HS-5 (cell line): ENCODE results near the gene KRTAP9-3.
"Not testable (repeated sequence)": the region's sequence is repeated elsewhere in the genome, so short reads cannot be mapped to it uniquely, and the experiment has no call there.

Experiments
- DNase-seq: peaks from one replicate; pipeline ENCODE4 v3.0.0-alpha.2; 2012; ENCODE audit warnings: low read depth

KRTAP9-3 gene, protein sequence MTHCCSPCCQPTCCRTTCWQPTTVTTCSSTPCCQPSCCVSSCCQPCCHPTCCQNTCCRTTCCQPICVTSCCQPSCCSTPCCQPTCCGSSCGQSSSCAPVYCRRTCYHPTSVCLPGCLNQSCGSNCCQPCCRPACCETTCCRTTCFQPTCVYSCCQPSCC

GRCh38 chr17:41232399-41233105, at the start of gene KRTAP9-3:
Gene KRTAP9-3 (plus strand): TSS chr17:41232449. CDS start chr17:41232502, 53 bp downstream.
- not testable (repeated sequence) for DNase-seq

GRCh38 chr17:41184480-41184961, 47.7 kb upstream of the KRTAP9-3 start, which contains the start of gene KRTAP4-1:
Gene KRTAP4-1 (minus strand): TSS chr17:41184911. CDS start chr17:41184854, 57 bp downstream.
- no peak for DNase-seq

- no peak for DNase-seq
These were observed 47.2 kb upstream of the KRTAP9-3 start for GRCh38 chr17:41185001-41185400.

DNA sequence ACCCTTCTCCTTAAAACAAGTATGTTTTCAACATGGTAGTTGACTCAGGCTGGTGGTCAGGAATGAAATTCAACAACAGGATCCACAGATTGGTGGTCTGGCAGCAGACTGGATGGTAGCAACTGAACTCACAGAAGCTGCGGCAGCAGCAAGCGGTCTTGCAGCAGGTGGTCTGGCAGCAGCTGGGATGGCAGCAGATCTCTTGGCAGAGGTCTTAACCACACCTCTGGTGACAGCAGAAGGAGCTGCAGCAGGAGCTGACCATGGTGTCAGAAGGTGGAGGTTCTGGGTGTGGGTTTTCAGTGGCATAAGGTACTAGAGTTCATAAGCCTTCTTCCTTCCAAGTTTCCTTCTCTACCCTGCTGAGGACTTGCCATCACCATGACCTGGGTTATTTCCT, 45.4 kb upstream of the KRTAP9-3 start:
- no peak for DNase-seq

DNA sequence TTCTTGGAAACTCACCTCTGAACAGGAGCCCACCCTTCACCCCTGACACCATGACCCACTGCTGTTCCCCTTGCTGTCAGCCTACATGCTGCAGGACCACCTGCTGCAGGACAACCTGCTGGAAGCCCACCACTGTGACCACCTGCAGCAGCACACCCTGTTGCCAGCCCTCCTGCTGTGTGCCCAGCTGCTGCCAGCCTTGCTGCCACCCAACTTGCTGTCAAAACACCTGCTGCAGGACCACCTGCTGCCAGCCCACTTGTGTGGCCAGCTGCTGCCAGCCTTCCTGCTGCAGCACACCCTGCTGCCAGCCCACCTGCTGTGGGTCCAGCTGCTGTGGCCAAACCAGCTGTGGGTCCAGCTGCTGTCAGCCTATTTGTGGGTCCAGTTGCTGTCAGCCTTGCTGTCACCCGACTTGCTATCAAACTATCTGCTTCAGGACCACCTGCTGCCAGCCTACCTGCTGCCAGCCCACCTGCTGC, 42.4 kb upstream of the KRTAP9-3 start, which contains the start of gene KRTAP9-1:
KRTAP9-1 (plus strand) TSS at position 51 of the 482 bp plus-strand sequence; CDS start at position 51, 0 bp downstream.
- not testable (repeated sequence) for DNase-seq

- DNase-seq, result no peak
These were observed 41.9 kb upstream of the KRTAP9-3 start for GRCh38 chr17:41190328-41190727.

DNA sequence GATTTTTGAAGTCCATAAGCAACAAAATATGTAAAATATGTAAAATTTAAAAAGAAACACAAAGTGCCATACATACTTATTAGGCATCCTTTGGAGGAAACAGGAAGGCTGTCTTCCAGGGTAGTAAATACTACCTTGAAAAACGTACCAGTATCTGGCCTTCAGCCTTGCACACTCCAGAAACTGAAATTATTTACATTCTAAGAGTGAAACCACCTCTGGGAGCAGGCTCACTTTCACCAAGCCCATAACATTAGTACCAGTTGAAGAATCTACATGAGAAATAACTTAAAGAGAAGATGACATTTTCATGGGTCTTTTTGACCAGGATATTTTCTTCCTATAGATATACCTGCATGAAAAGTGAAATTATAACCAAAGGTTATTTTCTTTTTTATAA, 36.2 kb upstream of the KRTAP9-3 start:
- no peak for DNase-seq

- DNase-seq, result no peak
These were observed 32.7 kb upstream of the KRTAP9-3 start for GRCh38 chr17:41199421-41200078.

GRCh38 chr17:41211845-41212466, 20.3 kb upstream of the KRTAP9-3 start:
- DNase-seq, result peak; percentile 30

- no peak for DNase-seq
These were observed 19.6 kb upstream of the KRTAP9-3 start for GRCh38 chr17:41212524-41213169.

GRCh38 chr17:41215681-41216080, 16.6 kb upstream of the KRTAP9-3 start:
- no peak for DNase-seq

GRCh38 chr17:41223821-41224220, 8.4 kb upstream of the KRTAP9-3 start:
- no peak for DNase-seq

DNA sequence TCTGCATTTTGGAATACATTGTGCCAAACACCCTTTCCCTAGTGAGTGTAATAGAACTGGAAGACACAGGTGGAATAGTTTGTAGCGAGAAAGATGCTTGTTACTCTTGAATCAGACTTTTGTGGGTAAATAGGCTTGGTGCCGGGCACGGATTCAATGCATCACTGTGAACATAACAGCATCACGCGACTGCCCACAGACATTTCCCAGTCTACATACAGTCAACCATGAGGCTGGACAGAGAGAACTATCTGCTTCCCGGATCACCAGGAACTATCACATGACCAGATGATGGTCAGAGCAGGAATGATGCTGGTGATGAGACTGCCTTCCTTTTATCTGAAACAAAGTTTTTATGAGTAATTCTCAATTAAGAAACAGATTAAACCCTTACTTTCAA, 6.2 kb upstream of the KRTAP9-3 start:
- DNase-seq, result no peak

DNA sequence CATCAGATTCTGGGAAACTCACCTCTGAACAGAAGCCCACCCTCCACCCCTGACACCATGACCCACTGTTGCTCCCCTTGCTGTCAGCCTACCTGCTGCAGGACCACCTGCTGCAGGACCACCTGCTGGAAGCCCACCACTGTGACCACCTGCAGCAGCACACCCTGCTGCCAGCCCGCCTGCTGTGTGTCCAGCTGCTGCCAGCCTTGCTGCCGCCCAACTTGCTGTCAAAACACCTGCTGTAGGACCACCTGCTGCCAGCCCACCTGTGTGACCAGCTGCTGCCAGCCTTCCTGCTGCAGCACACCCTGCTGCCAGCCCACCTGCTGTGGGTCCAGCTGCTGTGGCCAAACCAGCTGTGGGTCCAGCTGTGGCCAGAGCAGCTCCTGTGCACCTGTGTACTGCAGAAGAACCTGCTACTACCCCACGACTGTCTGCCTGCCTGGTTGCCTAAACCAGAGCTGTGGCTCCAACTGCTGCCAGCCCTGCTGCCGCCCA, 5.6 kb upstream of the KRTAP9-3 start, which contains the start of gene KRTAP9-2:
KRTAP9-2 (plus strand) TSS at position 51 of the 498 bp plus-strand sequence; CDS start at position 58, 7 bp downstream.
- DNase-seq, result not testable (repeated sequence)

GRCh38 chr17:41230094-41230493, 2.2 kb upstream of the KRTAP9-3 start:
- DNase-seq, result no peak

- DNase-seq, result no peak
These were observed 518 bp upstream of the KRTAP9-3 start for GRCh38 chr17:41231731-41232130.

- not testable (repeated sequence) for DNase-seq
These were observed 4.9 kb downstream of the KRTAP9-3 start for GRCh38 chr17:41237116-41237515.

- DNase-seq, result not testable (repeated sequence)
These were observed 5.7 kb downstream of the KRTAP9-3 start, which contains the start of gene KRTAP9-8 for GRCh38 chr17:41237949-41238437. Gene KRTAP9-8 (plus strand): TSS chr17:41237999. CDS start chr17:41238052, 53 bp downstream.

DNA sequence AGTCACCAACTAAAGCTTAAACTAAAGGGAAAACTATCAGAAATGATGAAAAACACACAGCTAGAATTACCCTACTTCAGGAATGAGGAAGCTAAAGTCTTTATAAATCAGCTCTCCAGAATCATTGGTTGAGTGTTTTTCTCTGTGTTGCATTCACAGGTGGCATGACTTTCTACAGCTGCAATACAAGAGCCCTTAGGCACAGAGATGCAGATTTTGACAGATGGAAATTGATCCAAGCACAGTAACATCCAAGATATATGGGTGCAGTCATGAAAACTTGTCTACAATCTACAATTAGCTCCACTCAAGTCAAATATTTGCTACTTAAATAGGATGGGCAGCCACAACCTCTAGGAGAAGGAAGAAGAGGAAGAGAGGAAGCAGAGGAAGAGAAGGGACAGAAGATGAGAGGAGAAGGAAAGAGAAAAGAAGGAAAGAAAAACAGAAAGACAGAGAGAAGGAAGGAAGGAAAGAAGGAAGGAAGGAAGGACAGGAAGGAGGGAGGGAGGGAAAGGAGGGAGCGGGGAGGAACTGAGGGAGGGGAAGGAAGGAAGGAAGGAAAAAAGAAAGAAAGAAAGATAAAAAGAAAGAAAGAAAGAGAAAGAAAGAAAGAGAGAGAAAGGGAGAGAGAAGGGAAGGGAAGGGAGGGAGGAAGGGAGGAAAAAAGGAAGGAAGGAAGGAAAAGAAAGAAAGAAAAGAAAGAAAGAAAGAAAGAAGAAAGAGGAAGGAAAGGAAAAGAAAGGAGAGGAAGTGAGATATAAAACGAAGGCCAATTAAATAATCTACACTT, 14.9 kb downstream of the KRTAP9-3 start:
- not testable (repeated sequence) for DNase-seq

DNA sequence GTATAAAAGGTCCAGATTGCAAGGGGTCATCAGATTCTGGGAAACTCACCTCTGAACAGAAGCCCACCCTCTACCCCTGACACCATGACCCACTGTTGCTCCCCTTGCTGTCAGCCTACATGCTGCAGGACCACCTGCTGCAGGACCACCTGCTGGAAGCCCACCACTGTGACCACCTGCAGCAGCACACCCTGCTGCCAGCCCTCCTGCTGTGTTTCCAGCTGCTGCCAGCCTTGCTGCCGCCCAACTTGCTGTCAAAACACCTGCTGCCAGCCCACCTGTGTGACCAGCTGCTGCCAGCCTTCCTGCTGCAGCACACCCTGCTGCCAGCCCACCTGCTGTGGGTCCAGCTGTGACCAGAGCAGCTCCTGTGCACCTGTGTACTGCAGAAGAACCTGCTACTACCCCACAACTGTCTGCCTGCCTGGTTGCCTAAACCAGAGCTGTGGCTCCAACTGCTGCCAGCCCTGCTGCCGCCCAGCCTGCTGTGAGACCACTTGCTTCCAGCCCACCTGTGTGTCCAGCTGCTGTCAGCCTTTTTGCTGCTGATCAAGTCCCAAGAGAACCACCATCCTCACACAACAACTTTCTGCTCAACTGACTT, 17.5 kb downstream of the KRTAP9-3 start, which contains the start of gene KRTAP9-4:
KRTAP9-4 (plus strand) TSS at position 51 of the 604 bp plus-strand sequence; CDS start at position 85, 34 bp downstream.
- DNase-seq, result not testable (repeated sequence)
